Measurements from ENCODE around the gene HORMAD2.
A peak's percentile ranks its signal among the peaks of the same experiment; 100 is the strongest.
"Not testable (repeated sequence)": the region's sequence is repeated elsewhere in the genome, so short reads cannot be mapped to it uniquely, and the experiment has no call there.

The HORMAD2 gene

GRCh38 chr22:30216272-30216671 is 136.0 kb downstream of the HORMAD2 start:
- not testable (repeated sequence) for H3K9ac ChIP-seq (ENCODE audit: low read length); DNase-seq (ENCODE audit: low read depth); H3K27me3 ChIP-seq (replicated peaks; ENCODE audit: control insufficient read depth, insufficient read depth, low read length); H3K4me3 ChIP-seq (ENCODE audit: low read length); H3K36me3 ChIP-seq (ENCODE audit: control insufficient read depth, insufficient read depth, low read length, severe bottlenecking); H3K9me3 ChIP-seq (ENCODE audit: control insufficient read depth, low read length)
- H3K4me1 ChIP-seq (ENCODE audit: control insufficient read depth, insufficient read depth, low read length), result peaks cover 22% of the 10 kb centered on the region

- no peak for DNase-seq (ENCODE audit: low read depth)
Measured at GRCh38 chr22:30216710-30217109, 136.4 kb downstream of the HORMAD2 start.

GRCh38 chr22:30217698-30218560 is 137.7 kb downstream of the HORMAD2 start:
- H3K27me3 ChIP-seq (replicated peaks; ENCODE audit: control insufficient read depth, insufficient read depth, low read length), result peaks cover 12% of the 10 kb centered on the region
- no peaks in the 10 kb centered on the region for H3K36me3 ChIP-seq (ENCODE audit: control insufficient read depth, insufficient read depth, low read length, severe bottlenecking)
- no peak overlapping the region for H3K9ac ChIP-seq (ENCODE audit: low read length)
- DNase-seq (ENCODE audit: low read depth), result peak; percentile 63
- peaks cover 14% of the 10 kb centered on the region for H3K4me1 ChIP-seq (ENCODE audit: control insufficient read depth, insufficient read depth, low read length)
- no peak overlapping the region for H3K4me3 ChIP-seq (ENCODE audit: low read length)
- H3K9me3 ChIP-seq (ENCODE audit: control insufficient read depth, low read length), result no peaks in the 10 kb centered on the region

More at GRCh38 chr22:30216710-30217109, 136.4 kb downstream of the HORMAD2 start:
- Histone ChIP-seq H3K9ac (ENCODE audit: low read length) (no peak overlapping the region), H3K4me3 (ENCODE audit: low read length) (no peak overlapping the region), H3K4me1 (ENCODE audit: control insufficient read depth, insufficient read depth, low read length) (peaks cover 22% of the 10 kb centered on the region), H3K27me3 (replicated peaks; ENCODE audit: control insufficient read depth, insufficient read depth, low read length) (peaks cover 6% of the 10 kb centered on the region), H3K36me3 (ENCODE audit: control insufficient read depth, insufficient read depth, low read length, severe bottlenecking) (no peaks in the 10 kb centered on the region), H3K9me3 (ENCODE audit: control insufficient read depth, low read length) (no peaks in the 10 kb centered on the region)

- H3K36me3 ChIP-seq (ENCODE audit: control insufficient read depth, insufficient read depth, low read length, severe bottlenecking), result no peaks in the 10 kb centered on the region
- no peak for DNase-seq (ENCODE audit: low read depth)
- peaks cover 8% of the 10 kb centered on the region for H3K4me1 ChIP-seq (ENCODE audit: control insufficient read depth, insufficient read depth, low read length)
- no peak overlapping the region for H3K4me3 ChIP-seq (ENCODE audit: low read length)
- H3K9ac ChIP-seq (ENCODE audit: low read length), result no peak overlapping the region
- H3K27me3 ChIP-seq (replicated peaks; ENCODE audit: control insufficient read depth, insufficient read depth, low read length), result peaks cover 12% of the 10 kb centered on the region
- H3K9me3 ChIP-seq (ENCODE audit: control insufficient read depth, low read length), result no peaks in the 10 kb centered on the region
Measured at GRCh38 chr22:30219049-30219654, 138.9 kb downstream of the HORMAD2 start.

- H3K4me1 ChIP-seq (ENCODE audit: control insufficient read depth, insufficient read depth, low read length), result peaks cover 8% of the 10 kb centered on the region
- H3K9ac ChIP-seq (ENCODE audit: low read length), result no peak overlapping the region
- H3K36me3 ChIP-seq (ENCODE audit: control insufficient read depth, insufficient read depth, low read length, severe bottlenecking), result no peaks in the 10 kb centered on the region
- peaks cover 12% of the 10 kb centered on the region for H3K27me3 ChIP-seq (replicated peaks; ENCODE audit: control insufficient read depth, insufficient read depth, low read length)
- H3K9me3 ChIP-seq (ENCODE audit: control insufficient read depth, low read length), result no peaks in the 10 kb centered on the region
- no peak for DNase-seq (ENCODE audit: low read depth)
- no peak overlapping the region for H3K4me3 ChIP-seq (ENCODE audit: low read length)
Measured at GRCh38 chr22:30219668-30220278, 139.5 kb downstream of the HORMAD2 start.

GRCh38 chr22:30220338-30221012 is 140.2 kb downstream of the HORMAD2 start:
- Histone ChIP-seq H3K9me3 (ENCODE audit: control insufficient read depth, low read length) (peaks cover 5% of the 10 kb centered on the region), H3K4me1 (ENCODE audit: control insufficient read depth, insufficient read depth, low read length) (peaks cover 8% of the 10 kb centered on the region), H3K36me3 (ENCODE audit: control insufficient read depth, insufficient read depth, low read length, severe bottlenecking) (no peaks in the 10 kb centered on the region), H3K4me3 (ENCODE audit: low read length) (no peak overlapping the region), H3K9ac (ENCODE audit: low read length) (no peak overlapping the region), H3K27me3 (replicated peaks; ENCODE audit: control insufficient read depth, insufficient read depth, low read length) (peaks cover 12% of the 10 kb centered on the region)
- no peak for DNase-seq (ENCODE audit: low read depth)

- DNase-seq (ENCODE audit: low read depth), result no peak
- no peak overlapping the region for H3K4me3 ChIP-seq (ENCODE audit: low read length)
- H3K36me3 ChIP-seq (ENCODE audit: control insufficient read depth, insufficient read depth, low read length, severe bottlenecking), result no peaks in the 10 kb centered on the region
- peaks cover 12% of the 10 kb centered on the region for H3K27me3 ChIP-seq (replicated peaks; ENCODE audit: control insufficient read depth, insufficient read depth, low read length)
- no peak overlapping the region for H3K9ac ChIP-seq (ENCODE audit: low read length)
- H3K9me3 ChIP-seq (ENCODE audit: control insufficient read depth, low read length), result peaks cover 8% of the 10 kb centered on the region
- H3K4me1 ChIP-seq (ENCODE audit: control insufficient read depth, insufficient read depth, low read length), result peaks cover 8% of the 10 kb centered on the region
Measured at GRCh38 chr22:30221121-30221992, 141.1 kb downstream of the HORMAD2 start.

GRCh38 chr22:30222321-30222720 is 142.1 kb downstream of the HORMAD2 start:
- Histone ChIP-seq H3K27me3 (replicated peaks; ENCODE audit: control insufficient read depth, insufficient read depth, low read length) (peaks cover 12% of the 10 kb centered on the region), H3K4me1 (ENCODE audit: control insufficient read depth, insufficient read depth, low read length) (peaks cover 8% of the 10 kb centered on the region)
- DNase-seq (ENCODE audit: low read depth), result no peak

GRCh38 chr22:30223303-30223702 is 143.0 kb downstream of the HORMAD2 start:
- H3K4me1 ChIP-seq (ENCODE audit: control insufficient read depth, insufficient read depth, low read length), result no peaks in the 10 kb centered on the region

More at GRCh38 chr22:30222321-30222720, 142.1 kb downstream of the HORMAD2 start:
- no peaks in the 10 kb centered on the region for H3K36me3 ChIP-seq (ENCODE audit: control insufficient read depth, insufficient read depth, low read length, severe bottlenecking)
- H3K4me3 ChIP-seq (ENCODE audit: low read length), result no peak overlapping the region
- peaks cover 8% of the 10 kb centered on the region for H3K9me3 ChIP-seq (ENCODE audit: control insufficient read depth, low read length)
- H3K9ac ChIP-seq (ENCODE audit: low read length), result no peak overlapping the region

GRCh38 chr22:30224161-30224857 is 144.0 kb downstream of the HORMAD2 start:
- Histone ChIP-seq H3K27me3 (replicated peaks; ENCODE audit: control insufficient read depth, insufficient read depth, low read length) (peaks cover 12% of the 10 kb centered on the region), H3K9ac (ENCODE audit: low read length) (no peak overlapping the region), H3K4me3 (ENCODE audit: low read length) (no peak overlapping the region), H3K4me1 (ENCODE audit: control insufficient read depth, insufficient read depth, low read length) (no peaks in the 10 kb centered on the region), H3K36me3 (ENCODE audit: control insufficient read depth, insufficient read depth, low read length, severe bottlenecking) (no peaks in the 10 kb centered on the region), H3K9me3 (ENCODE audit: control insufficient read depth, low read length) (peaks cover 8% of the 10 kb centered on the region)
- DNase-seq (ENCODE audit: low read depth), result peak; percentile 74

More at GRCh38 chr22:30223303-30223702, 143.0 kb downstream of the HORMAD2 start:
- H3K27me3 ChIP-seq (replicated peaks; ENCODE audit: control insufficient read depth, insufficient read depth, low read length), result peaks cover 12% of the 10 kb centered on the region
- H3K36me3 ChIP-seq (ENCODE audit: control insufficient read depth, insufficient read depth, low read length, severe bottlenecking), result no peaks in the 10 kb centered on the region
- H3K4me3 ChIP-seq (ENCODE audit: low read length), result no peak overlapping the region
- no peak overlapping the region for H3K9ac ChIP-seq (ENCODE audit: low read length)
- no peak for DNase-seq (ENCODE audit: low read depth)
- peaks cover 8% of the 10 kb centered on the region for H3K9me3 ChIP-seq (ENCODE audit: control insufficient read depth, low read length)
